Measurements from ENCODE around the gene ZNF217. TPM values are rescaled to one million over a fixed set of nuclear protein-coding genes. Genes with fewer than 3 reads are reported as not detected.

The ZNF217 gene
- 33.1 and 38.7 TPM in 2 replicates for total RNA-seq

GRCh38 chr20:53593466-53594007 is at the start of gene ZNF217:
TSS of gene ZNF217 (minus strand) at chr20:53593839. CDS start at chr20:53582826, 11,013 bp downstream.

Small RNAs within 50 kb of the gene (small RNA-seq; reads per million reads assigned to genes)
- gene RF00019, result not detected
